GM19324 (cell line): ENCODE data around the gene KRTAP10-11.
"Not testable (repeated sequence)": the region's sequence is repeated elsewhere in the genome, so short reads cannot be mapped to it uniquely, and the experiment has no call there.

Source experiments
- ATAC-seq: cut with Tn5 transposase; IDR thresholded peaks from one replicate; pipeline ENCODE4 v1.9.1; 2021; ENCODE audit warnings: mild to moderate bottlenecking, moderate library complexity; ENCODE audit not compliant: unreplicated experiment, low FRiP score

Gene KRTAP10-11

DNA sequence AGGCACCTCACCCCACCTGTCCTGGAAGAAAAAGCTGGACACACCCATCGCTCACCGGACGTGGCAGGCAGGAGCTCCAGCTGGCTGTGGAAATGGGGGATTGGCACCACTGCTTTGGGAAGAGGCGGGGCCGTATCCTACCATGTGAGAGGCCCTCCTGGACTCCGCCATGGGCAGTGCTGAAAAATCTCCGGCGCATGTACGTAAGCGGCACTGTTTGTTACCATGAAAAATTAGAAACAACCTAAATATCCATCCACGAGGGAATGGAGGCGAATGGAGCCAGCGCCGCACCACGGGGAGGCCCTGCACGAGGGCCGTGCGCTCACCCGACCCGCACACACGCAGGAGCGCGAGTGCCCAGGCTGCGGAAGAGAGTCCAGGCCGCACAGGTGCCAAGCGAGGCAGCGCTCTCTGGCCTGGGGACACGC is 31.2 kb upstream of the KRTAP10-11 start:
- no peak for ATAC-seq

DNA sequence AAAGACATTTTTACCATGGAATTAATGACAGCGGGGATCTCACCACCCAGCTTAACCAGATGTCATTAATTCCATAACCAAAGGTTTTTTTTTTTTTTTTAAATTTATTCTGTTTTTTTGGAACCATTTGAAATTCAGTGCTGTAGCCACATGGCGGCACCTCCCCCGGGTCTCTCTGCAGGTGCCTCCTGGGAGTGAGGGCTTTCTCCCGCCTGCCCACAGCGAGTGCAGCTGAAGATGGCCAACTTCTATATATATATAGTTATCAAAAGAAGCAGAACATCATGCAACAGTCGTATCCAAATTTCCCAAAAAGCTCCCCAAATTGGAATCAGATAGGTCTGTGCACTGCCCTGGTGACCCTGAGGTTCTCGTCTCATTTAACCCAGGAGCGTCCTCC is 30.7 kb upstream of the KRTAP10-11 start:
- no peak for ATAC-seq

DNA sequence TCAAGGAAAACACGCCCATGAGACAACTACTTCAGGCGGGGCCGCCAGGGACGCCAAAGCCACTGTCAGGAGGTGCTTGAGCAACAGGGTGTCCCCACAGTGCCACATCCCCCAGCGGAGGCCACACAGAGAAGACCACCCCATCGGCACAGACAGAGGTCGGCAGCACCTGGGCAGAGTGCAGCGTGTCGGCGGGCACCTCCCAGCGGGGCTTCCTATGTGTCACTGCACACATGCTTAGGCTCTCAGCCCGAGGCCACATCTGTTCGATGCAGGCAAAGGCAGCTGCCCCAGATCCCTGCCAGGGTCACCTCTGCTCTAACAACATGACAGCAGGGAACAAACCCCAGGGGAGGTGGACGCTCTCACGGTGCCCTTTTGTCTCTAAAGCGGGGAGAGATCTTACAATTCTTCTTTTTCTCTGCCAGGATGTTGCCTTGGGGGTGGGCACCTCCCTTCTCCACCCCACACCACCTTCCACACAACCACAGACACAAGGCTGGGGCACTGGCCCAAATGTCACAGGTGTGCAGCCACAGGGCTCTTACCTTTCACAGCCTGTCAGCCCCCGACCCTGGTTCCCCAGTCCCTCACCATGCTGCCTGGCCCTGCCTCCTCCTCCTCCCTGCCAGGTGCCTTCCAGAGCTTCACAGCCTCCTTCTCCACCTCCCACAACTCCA is 30.2 kb upstream of the KRTAP10-11 start:
- ATAC-seq = no peak

- ATAC-seq = no peak
Measured at GRCh38 chr21:44616591-44616926, 29.7 kb upstream of the KRTAP10-11 start.

- no peak for ATAC-seq
Measured at GRCh38 chr21:44617071-44617501, 29.1 kb upstream of the KRTAP10-11 start.

GRCh38 chr21:44618504-44618903 is 27.7 kb upstream of the KRTAP10-11 start:
- no peak for ATAC-seq

DNA sequence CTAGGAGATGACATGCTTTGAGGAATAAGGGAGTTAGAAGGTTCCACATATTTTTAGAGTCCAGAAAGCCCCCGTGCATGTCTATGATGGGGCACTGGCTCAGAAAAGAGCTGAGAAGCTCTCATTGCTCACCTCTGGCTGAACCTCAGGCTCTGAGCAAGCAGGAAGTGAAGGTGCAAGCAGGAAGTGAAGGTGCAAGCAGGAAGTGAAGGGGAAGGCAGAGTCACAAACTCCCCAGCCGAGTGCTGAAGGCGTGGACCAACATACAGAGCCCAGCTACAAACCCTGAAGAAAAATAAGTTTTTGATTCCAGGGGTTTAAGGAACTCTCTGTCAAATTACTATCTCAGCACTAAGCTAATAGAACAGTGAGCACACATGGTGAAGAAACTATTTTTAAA is 27.3 kb upstream of the KRTAP10-11 start:
- no peak for ATAC-seq

GRCh38 chr21:44619886-44620285 is 26.3 kb upstream of the KRTAP10-11 start:
- no peak for ATAC-seq

DNA sequence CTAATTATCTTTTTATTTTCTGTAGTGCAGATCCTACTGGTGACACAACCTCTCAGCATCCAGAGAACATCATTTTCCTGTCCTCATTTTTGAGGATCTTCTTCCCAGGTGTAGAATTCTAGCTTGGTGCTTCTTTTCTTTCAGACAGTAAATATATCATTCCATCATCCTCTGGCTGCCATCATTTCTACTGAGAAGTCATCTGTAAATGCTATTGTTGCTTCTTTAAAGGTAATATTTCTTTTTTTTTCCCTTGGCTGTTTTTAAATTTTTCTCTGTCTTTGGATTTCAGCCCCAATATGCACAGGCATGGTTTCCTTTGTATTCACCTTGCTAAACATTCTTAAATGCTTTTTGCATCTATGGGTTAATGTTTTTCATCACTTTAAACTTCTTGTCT is 22.6 kb upstream of the KRTAP10-11 start:
- ATAC-seq = no peak

DNA sequence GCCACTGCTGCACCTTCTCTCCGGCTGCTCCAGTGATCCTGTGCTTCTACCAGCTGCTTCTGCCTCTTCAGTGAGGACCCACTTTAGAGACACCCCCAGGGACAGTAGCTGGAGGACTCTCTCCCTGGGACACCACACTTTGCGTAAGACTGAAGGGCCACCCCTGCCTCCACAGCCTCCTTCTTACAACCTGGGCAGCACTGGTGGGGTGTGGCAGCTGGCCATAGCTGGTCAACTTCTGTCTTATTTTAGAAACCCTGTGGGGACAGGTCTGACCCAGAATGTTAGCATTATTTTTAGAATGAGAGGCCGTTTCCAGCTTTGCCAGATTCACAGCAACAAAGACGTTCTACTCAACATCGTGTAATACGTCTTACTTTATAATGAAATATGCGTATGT is 20.5 kb upstream of the KRTAP10-11 start:
- no peak for ATAC-seq

- ATAC-seq = no peak
Measured at GRCh38 chr21:44626262-44626661, 20.0 kb upstream of the KRTAP10-11 start.

GRCh38 chr21:44626673-44627143 is 19.5 kb upstream of the KRTAP10-11 start, which contains the start of gene KRTAP10-9:
Gene KRTAP10-9 (plus strand): TSS chr21:44627093. CDS start chr21:44627172, 79 bp downstream.
- ATAC-seq = no peak

DNA sequence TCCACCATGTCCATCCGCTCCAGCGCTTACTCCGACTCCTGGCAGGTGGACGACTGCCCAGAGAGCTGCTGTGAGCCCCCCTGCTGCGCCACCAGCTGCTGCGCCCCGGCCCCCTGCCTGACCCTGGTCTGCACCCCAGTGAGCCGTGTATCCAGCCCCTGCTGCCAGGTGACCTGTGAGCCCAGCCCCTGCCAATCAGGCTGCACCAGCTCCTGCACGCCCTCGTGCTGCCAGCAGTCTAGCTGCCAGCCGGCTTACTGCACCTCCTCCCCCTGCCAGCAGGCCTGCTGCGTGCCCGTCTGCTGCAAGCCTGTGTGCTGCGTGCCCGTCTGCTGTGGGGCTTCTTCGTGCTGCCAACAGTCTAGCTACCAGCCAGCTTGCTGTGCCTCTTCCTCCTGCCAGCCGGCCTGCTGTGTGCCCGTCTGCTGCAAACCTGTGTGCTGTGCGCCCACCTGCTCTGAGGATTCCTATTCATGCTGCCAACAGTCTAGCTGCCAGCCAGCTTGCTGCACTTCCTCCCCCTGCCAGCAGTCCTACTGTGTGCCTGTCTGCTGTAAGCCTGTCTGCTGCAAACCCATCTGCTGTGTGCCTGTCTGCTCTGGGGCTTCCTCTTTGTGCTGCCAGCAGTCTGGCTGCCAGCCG is 18.9 kb upstream of the KRTAP10-11 start:
- not testable (repeated sequence) for ATAC-seq

GRCh38 chr21:44627831-44628233 is 18.4 kb upstream of the KRTAP10-11 start:
- ATAC-seq = not testable (repeated sequence)

GRCh38 chr21:44628707-44629391 is 17.4 kb upstream of the KRTAP10-11 start:
- ATAC-seq = no peak

- ATAC-seq = no peak
Measured at GRCh38 chr21:44630440-44630839, 15.8 kb upstream of the KRTAP10-11 start.

GRCh38 chr21:44632067-44632466 is 14.1 kb upstream of the KRTAP10-11 start:
- ATAC-seq = no peak

DNA sequence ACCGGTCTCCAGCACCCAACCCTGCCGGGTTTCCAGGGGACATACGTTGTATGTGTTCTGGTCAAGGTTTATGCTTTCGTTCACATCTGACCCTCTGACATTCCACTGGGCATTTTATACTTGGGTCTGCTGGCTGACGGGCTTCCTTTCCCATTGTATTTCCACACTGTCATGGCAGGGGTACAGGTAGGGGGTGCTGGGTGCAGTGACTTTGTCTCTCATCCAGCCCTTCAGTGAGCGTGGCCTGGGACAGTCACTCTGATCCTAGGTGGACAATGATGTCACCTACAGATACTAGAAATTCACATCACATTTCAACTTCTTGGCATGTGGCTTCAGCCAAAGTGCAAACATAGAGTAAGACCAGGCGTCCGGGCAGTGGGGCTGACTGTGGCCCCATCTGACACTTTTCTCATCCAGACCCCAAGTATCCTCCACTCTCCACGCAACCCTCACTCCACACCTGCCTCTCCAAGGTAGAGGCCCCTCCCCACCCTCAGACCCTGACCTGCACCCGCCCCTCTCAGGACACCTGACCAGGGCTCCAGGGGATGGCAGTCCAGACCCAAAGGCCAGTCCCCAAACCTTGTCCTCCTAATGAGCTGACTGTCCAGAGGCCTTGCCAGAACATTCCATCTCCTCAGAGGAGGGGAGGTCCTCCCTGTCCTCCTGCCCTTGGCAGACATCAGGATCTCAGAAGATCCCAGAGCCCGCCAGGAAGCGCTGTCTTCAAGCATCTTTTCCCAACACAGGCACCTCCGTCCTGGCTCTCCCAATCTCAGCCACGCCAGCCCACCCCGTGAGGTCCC is 9.8 kb upstream of the KRTAP10-11 start:
- no peak for ATAC-seq

DNA sequence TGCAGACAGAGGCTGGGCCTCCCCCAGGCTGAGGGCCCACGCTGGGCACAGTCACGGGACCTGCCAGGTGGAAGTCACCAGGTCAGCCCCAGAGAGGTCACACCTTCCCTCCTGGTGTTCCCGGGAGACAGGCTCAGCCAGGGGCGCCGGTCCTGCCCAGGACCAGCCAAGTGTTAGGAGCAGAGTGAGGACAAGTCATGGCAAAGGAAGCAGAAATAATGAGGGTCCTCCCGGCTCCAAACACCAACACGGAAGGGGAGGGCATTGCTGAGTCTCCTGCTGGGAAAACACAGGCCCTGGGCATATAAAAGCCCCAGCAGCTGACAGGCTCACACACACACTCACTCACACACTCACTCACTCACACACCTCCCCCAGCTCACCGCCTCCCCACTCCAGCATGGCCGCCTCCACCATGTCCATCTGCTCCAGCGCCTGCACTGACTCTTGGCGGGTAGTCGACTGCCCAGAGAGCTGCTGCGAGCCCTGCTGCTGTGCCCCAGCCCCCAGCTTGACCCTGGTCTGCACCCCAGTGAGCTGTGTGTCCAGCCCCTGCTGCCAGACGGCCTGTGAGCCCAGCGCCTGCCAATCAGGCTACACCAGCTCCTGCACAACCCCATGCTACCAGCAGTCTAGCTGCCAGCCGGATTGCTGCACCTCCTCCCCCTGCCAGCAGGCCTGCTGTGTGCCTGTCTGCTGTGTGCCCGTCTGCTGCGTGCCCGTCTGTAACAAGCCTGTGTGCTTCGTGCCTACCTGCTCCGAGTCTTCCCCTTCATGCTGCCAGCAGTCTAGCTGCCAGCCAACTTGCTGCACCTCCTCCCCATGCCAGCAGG is 9.0 kb upstream of the KRTAP10-11 start, which contains the start of gene KRTAP10-10:
Gene KRTAP10-10, plus strand, starts transcription at position 339 of the 833 bp plus-strand sequence. Its CDS starts 62 bp downstream, at position 401.
- no peak for ATAC-seq
